ENCODE measurements around the gene RUBCNL. TPM values are rescaled to one million over a fixed set of nuclear protein-coding genes. Genes with fewer than 3 reads are reported as not detected.

The RUBCNL gene
- total RNA-seq, 2 donors from 2014 or later, result 2.1 to 2.3 TPM

- ATAC-seq (no peak), DNase-seq (no peak)
- H3K9me3 ChIP-seq, result no peaks in the 10 kb centered on the region
- intact Hi-C loops (cut with DNase I), result no loop called here
- 87 to 90% methylated on average over 3 to 9 of the region's 9 CpGs for WGBS, 2 donors
- H3K4me3 ChIP-seq, result no peak overlapping the region
- H3K36me3 ChIP-seq (replicated peaks in 1 of 2; ENCODE audit: insufficient read depth in 1 of 2, low read depth in 2 of 2), result no peaks in the 10 kb centered on the region
- H3K27me3 ChIP-seq, result no peaks in the 10 kb centered on the region
- no peaks in the 10 kb centered on the region for H3K4me1 ChIP-seq
- TF ChIP-seq, protein P1, sequence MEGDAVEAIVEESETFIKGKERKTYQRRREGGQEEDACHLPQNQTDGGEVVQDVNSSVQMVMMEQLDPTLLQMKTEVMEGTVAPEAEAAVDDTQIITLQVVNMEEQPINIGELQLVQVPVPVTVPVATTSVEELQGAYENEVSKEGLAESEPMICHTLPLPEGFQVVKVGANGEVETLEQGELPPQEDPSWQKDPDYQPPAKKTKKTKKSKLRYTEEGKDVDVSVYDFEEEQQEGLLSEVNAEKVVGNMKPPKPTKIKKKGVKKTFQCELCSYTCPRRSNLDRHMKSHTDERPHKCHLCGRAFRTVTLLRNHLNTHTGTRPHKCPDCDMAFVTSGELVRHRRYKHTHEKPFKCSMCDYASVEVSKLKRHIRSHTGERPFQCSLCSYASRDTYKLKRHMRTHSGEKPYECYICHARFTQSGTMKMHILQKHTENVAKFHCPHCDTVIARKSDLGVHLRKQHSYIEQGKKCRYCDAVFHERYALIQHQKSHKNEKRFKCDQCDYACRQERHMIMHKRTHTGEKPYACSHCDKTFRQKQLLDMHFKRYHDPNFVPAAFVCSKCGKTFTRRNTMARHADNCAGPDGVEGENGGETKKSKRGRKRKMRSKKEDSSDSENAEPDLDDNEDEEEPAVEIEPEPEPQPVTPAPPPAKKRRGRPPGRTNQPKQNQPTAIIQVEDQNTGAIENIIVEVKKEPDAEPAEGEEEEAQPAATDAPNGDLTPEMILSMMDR (IDR thresholded peaks at IDR 0.05), result no peak
- no peak for TF ChIP-seq POLR2A (IDR thresholded peaks at IDR 0.05)
- no peak overlapping the region for H3K27ac ChIP-seq
These were observed 15.0 kb downstream of the RUBCNL start for GRCh38 chr13:46372071-46372470.

- H3K4me3 ChIP-seq, result no peak overlapping the region
- H3K27ac ChIP-seq, result no peak overlapping the region
- peak; percentile 50 for ATAC-seq
- no peak for TF ChIP-seq POLR2A (IDR thresholded peaks at IDR 0.05)
- TF ChIP-seq, protein P1 (IDR thresholded peaks at IDR 0.05), result no peak
- intact Hi-C loops (cut with DNase I), result no loop called here
- H3K4me1 ChIP-seq, result no peaks in the 10 kb centered on the region
- H3K36me3 ChIP-seq (replicated peaks in 1 of 2; ENCODE audit: insufficient read depth in 1 of 2, low read depth in 2 of 2), result no peaks in the 10 kb centered on the region
- WGBS, 2 donors, result 60 to 75% methylated on average over 4 of the region's 4 CpGs
- no peak for DNase-seq
- no peaks in the 10 kb centered on the region for H3K27me3 ChIP-seq
- no peaks in the 10 kb centered on the region for H3K9me3 ChIP-seq
These were observed 17.4 kb downstream of the RUBCNL start for GRCh38 chr13:46369506-46370277.

GRCh38 chr13:46367617-46368327 lies 19.3 kb downstream of the RUBCNL start:
- Histone ChIP-seq H3K9me3 (no peaks in the 10 kb centered on the region), H3K27me3 (no peaks in the 10 kb centered on the region), H3K36me3 (replicated peaks in 1 of 2; ENCODE audit: insufficient read depth in 1 of 2, low read depth in 2 of 2) (no peaks in the 10 kb centered on the region), H3K4me3 (no peak overlapping the region), H3K27ac (no peak overlapping the region), H3K4me1 (no peaks in the 10 kb centered on the region)
- intact Hi-C loops (cut with DNase I), result no loop called here
- 71 to 73% methylated on average over 3 of the region's 3 CpGs for WGBS, 2 donors
- TF ChIP-seq, protein P1 (IDR thresholded peaks at IDR 0.05), result no peak
- TF ChIP-seq POLR2A (IDR thresholded peaks at IDR 0.05), result no peak
- DNase-seq, result no peak
- ATAC-seq, result no peak

- Histone ChIP-seq H3K4me1 (no peaks in the 10 kb centered on the region), H3K9me3 (no peaks in the 10 kb centered on the region), H3K36me3 (replicated peaks in 1 of 2; ENCODE audit: insufficient read depth in 1 of 2, low read depth in 2 of 2) (no peaks in the 10 kb centered on the region), H3K4me3 (no peak overlapping the region), H3K27me3 (no peaks in the 10 kb centered on the region), H3K27ac (no peak overlapping the region)
- ATAC-seq (no peak), DNase-seq (peak in 2 of 4 donors; percentile 13 to 27)
- TF ChIP-seq POLR2A (IDR thresholded peaks at IDR 0.05), result no peak
- TF ChIP-seq, protein P1 (IDR thresholded peaks at IDR 0.05), result no peak
- WGBS, 2 donors, result 57 to 66% methylated on average over 7 of the region's 7 CpGs
- intact Hi-C loops (cut with DNase I), result no loop called here
These were observed 25.6 kb downstream of the RUBCNL start for GRCh38 chr13:46361276-46361934.

Data from body of pancreas (tissue), 4 donors.